Hippocampal formation (tissue), 2 donors: ENCODE data around the gene ZNF780A.
A peak's percentile ranks its signal among the peaks of the same experiment; 100 is the strongest.
"Not testable (repeated sequence)": the region's sequence is repeated elsewhere in the genome, so short reads cannot be mapped to it uniquely, and the experiment has no call there.

ENCODE experiments used
- DNase-seq, 2 donors: peaks; one replicate each; lab custom pipeline; 2025; lab: John Stamatoyannopoulos, UW

ZNF780A gene

DNA sequence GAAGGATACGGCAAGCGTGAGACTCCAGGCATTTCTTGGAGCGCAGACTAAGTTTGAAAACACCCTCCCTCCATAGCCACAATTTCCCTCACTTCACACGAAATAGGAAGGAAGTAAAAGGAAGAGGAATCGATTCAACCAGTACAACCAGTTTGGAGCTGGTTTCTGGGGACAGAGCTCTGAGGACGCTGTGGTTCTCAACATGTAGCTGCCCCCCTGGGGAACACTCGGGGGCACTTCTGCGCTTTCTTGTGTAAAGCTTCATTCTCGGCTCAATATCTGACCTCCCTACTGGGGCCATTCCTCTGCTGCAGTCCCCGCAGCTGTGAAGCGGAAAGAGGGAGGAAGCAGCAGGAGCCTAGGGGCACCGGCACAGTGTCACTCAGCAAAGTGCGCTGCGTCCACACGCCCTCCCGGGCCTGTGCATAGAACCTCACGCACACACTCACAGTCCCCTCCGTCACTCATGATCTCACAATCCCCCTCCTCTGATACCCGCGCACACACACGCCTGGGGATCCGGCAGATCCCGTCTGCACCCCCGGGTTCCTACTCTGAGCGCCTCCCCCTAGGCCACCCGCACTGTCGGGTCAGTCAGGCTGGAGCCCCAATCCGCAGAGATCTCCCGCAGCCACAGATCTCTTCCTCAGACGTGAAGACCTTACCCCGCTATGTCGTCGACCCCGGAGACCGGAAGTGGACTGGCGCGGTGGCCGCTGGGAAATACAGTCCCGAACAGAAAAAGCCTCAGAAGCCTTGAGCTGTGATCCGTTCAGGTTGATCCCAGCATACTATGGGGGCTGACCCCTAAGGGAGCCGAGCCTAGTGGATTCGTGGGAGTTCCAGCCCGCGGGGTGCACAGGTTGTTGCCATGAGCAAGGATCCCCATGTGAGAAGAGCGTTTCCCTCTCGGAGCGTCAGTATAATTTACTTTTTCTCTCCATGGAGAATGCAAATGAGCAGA lies at the start of gene ZNF780A:
Gene ZNF780A, minus strand, starts transcription at position 703 of the 964 bp plus-strand sequence. CDS start 6,190 bp downstream, outside the sequence.
- DNase-seq, result peak; percentile 52 to 80

- DNase-seq, result peak in 1 of 2 donors; percentile 71
These were observed 49.0 kb upstream of the ZNF780A start for GRCh38 chr19:40139533-40140287.

DNA sequence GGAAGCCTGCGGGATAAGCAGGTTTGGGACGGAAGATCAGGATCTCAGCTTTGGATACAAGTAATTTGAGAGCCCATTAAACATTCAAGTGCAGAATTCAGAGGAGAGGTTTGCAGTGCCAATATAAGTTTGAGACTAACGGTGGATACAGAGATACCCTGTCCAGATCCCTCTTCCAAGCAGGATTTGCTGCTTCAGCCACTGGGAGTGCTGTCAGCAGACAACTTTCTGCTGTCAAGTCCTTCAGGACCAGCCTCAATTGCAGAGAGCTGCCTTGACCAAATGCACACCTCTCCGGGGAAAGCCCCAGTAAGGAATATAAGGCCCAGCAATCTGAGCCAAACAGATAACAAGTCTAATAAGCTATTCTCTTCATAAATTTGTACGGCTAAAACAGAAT lies 46.1 kb upstream of the ZNF780A start:
- DNase-seq, result no peak

- DNase-seq, result no peak
These were observed 44.1 kb upstream of the ZNF780A start for GRCh38 chr19:40134866-40135265.

DNA sequence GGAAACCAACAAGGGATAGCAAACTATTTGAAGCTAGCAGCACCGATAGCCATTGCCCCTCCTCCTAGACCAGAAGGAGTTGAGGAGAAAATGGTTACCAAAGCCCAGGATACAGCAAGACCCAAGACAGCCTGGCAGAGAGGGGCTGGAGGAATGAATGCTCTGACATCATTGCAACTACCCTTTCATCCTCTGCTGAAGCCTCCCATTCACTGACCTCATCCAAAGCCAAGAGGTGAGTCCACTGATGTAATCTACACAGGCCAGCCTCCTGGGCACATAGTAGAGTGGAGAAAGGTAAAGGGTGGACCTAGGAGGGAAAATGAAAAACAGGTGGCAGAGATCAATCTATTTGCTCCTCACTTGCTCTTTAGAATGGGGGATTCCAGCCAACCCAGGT lies 42.7 kb upstream of the ZNF780A start:
- no peak for DNase-seq

- DNase-seq, result no peak
These were observed 39.3 kb upstream of the ZNF780A start for GRCh38 chr19:40130013-40130412.

DNA sequence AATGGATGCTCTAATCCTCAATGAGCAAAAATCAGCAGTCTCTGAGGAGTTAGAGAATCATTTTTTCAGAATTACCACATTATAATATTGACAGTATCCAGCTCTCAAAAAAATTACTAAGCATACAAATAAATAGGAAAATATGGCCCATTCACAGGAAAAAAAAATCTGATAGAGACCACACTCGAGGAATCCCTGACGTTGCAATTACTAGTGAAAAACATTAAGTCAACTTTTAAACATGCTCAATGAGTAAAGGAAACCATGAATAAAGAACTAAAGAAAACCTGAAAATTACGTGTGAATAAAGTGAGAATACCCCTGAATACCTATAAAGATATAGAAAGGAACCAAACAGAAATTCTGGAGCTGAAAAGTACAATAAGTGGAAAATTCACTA lies 38.7 kb upstream of the ZNF780A start:
- no peak for DNase-seq

GRCh38 chr19:40128991-40129390 lies 38.2 kb upstream of the ZNF780A start:
- DNase-seq, result peak in 1 of 2 donors; percentile 2

DNA sequence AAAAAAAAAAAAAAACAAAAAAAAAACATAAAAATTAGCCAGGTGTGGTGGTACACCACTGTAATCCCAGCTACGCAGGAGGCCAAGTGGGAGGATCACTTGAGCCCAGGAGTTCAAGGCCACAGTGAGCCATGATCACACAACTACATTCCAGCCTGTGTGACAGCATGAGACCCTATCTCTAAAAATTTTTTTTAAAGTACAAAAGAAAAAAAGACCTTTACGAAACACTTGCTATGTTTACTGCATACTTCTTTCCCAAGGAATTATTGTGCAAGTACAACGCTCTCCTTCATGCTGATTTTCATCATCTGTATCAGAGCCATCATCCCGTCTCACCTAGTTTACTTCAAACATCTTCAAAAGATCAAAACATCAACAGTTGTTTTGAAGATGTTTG lies 28.6 kb upstream of the ZNF780A start:
- DNase-seq, result no peak

GRCh38 chr19:40118638-40119037 lies 27.9 kb upstream of the ZNF780A start:
- not testable (repeated sequence) for DNase-seq

- DNase-seq, result no peak
These were observed 25.3 kb upstream of the ZNF780A start for GRCh38 chr19:40116075-40116474.

- not testable (repeated sequence) for DNase-seq
These were observed 23.4 kb upstream of the ZNF780A start for GRCh38 chr19:40114119-40114518.

- not testable (repeated sequence) for DNase-seq
These were observed 21.5 kb upstream of the ZNF780A start for GRCh38 chr19:40112271-40112670.

DNA sequence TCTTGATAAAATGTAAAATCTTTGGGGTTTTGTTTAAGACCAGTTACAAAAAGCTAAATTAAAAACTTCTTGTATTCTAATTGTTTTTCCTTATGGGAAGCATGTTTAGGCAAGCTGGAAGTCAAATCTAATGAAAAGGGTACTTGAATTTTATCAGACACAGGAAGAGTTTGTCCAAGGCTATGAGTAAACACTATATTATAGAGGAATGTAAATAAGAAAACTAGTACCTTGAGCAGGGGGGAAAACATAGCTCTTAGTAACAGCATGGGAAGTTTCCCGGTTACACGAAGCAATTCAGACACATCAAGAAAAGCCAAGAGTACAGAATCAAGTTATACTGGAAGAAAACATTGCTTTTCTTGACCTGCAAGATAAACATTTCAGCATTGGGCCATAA lies 19.8 kb upstream of the ZNF780A start:
- DNase-seq, result no peak

GRCh38 chr19:40104754-40105153 lies 14.0 kb upstream of the ZNF780A start:
- DNase-seq, result no peak

- DNase-seq, result no peak
These were observed 12.9 kb upstream of the ZNF780A start for GRCh38 chr19:40103600-40103999.

DNA sequence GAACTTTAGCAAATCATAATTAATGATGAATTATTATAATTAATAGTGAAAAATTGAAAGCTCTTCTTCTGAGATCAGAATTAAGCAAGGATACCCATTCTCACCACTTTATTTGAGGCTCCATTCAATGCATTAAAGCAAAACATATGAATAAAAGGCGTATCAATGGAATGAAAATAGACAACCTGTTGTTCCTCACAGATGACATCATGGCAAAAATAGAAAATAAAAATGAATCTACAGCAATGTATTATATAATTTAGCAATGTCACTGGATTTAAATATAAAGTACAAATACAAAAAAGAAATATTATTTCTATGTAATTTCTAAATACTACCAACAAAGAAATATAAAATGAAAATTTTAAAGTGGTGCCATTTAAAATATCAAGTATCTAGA lies 11.1 kb upstream of the ZNF780A start:
- DNase-seq, result no peak

- no peak for DNase-seq
These were observed 2.7 kb upstream of the ZNF780A start for GRCh38 chr19:40093416-40093815.

DNA sequence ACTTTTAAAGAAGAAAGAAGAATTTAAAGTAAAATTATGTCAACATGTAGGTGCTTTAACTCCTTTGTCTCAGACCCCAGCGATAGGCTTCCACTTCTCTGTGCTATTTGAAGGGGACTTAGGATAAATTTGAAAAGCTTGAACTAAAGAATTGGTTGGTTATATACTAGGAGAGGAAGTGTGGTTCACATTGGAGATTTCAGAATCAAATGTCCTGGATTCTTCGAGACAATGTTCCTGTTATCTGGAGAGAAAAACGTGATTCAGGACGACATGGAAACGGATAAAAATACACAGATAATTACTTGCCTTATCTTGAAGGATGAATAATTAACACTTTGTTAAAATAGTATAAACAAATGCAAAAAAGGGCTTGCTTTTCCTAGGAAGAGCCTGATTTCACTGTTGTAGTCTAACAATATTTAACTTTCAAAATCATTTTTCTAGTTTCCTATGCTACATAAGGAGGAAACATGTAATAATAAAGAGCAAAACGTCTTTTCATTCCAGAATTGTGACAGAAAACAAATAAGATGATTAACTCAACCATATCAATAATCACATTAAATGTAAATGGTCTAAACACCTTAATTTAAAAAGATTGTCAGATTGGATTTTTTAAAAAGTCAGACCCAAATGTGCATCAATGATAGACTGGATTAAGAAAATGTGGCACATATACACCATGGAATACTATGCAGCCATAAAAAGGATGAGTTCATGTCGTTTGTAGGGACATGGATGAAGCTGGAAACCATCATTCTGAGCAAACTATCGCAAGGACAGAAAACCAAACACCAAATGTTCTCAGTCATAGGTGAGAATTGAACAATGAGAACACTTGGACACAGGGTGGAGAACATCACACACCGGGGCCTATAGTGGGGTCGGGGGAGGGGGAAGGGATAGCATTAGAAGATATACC lies 724 bp upstream of the ZNF780A start:
- peak in 1 of 2 donors; percentile 44 for DNase-seq

DNA sequence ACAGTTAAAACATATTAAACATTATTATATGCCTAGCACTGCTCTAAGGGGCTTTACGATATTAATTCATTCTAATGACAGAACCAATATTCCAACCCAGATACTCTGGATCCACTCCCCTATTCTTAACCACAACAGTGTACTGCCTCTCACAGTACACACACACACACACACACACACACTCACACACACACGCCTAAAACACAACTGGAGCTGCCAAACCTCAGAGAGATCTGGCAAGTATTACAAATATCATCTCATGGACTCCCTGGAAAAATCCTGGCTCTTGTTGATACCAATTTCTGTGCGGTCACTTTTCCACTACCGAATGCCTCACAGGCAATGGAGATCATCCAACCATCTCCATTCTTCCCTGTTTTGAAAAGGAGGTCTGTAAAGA lies 1.3 kb downstream of the ZNF780A start:
- DNase-seq, result no peak

- DNase-seq, result no peak
These were observed 2.3 kb downstream of the ZNF780A start for GRCh38 chr19:40088299-40089047.
